Measurements from ENCODE around the gene DYRK4. TPM values are rescaled to one million over a fixed set of nuclear protein-coding genes. Genes with fewer than 3 reads are reported as not detected.

Gene DYRK4
- total RNA-seq, 1 experiment from 2014 or later: 8.8 TPM

DNA sequence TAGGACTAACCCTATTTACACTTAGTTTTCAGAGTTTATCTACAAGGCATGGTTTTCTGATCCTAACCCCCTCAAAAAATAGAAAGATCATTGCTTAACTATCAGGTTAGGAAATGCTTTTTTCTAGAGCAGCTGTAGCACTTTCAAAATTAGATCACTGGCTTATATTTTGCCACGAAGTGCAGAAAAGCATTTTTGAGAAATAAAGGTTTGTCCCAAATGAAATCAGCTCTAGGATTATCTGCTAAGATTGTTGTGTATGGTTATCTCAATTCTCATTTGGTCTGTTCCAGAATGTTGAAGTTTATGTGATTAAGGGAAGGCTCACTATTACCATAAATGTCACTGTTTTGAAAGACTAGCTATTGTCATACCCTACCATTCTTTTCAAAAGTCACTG lies 9.8 kb upstream of the DYRK4 start (continued):
- TF ChIP-seq, protein P1, sequence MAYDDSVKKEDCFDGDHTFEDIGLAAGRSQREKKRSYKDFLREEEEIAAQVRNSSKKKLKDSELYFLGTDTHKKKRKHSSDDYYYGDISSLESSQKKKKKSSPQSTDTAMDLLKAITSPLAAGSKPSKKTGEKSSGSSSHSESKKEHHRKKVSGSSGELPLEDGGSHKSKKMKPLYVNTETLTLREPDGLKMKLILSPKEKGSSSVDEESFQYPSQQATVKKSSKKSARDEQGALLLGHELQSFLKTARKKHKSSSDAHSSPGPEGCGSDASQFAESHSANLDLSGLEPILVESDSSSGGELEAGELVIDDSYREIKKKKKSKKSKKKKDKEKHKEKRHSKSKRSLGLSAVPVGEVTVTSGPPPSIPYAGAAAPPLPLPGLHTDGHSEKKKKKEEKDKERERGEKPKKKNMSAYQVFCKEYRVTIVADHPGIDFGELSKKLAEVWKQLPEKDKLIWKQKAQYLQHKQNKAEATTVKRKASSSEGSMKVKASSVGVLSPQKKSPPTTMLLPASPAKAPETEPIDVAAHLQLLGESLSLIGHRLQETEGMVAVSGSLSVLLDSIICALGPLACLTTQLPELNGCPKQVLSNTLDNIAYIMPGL (CRISPR knock-in tag; IDR thresholded peaks at IDR 0.05): no peak

- TF ChIP-seq ZBTB21 (CRISPR knock-in tag; IDR thresholded peaks at IDR 0.05; ENCODE audit: borderline replicate concordance) (no peak), RORB (CRISPR knock-in tag; IDR thresholded peaks at IDR 0.05) (no peak), RELA (CRISPR knock-in tag; IDR thresholded peaks at IDR 0.05; ENCODE audit: borderline replicate concordance) (no peak), GABPB1 (CRISPR knock-in tag; IDR thresholded peaks at IDR 0.05) (no peak), SP1 (CRISPR knock-in tag; conservative IDR thresholded peaks at IDR 0.05) (no peak), E2F1 (CRISPR knock-in tag; IDR thresholded peaks at IDR 0.05) (no peak), ZNF423 (CRISPR knock-in tag; IDR thresholded peaks at IDR 0.05) (no peak), ZMAT4 (CRISPR knock-in tag; IDR thresholded peaks at IDR 0.05) (no peak), IRF1 (CRISPR knock-in tag; IDR thresholded peaks at IDR 0.05) (no peak), SMAD3 (CRISPR knock-in tag; IDR thresholded peaks at IDR 0.05; ENCODE audit: borderline replicate concordance) (no peak), KAT7 (CRISPR knock-in tag; IDR thresholded peaks at IDR 0.05; ENCODE audit: borderline replicate concordance) (no peak), FOXP4 (CRISPR knock-in tag; IDR thresholded peaks at IDR 0.05) (no peak), CREB1 (CRISPR knock-in tag; IDR thresholded peaks at IDR 0.05) (no peak), GRHL2 (CRISPR knock-in tag; IDR thresholded peaks at IDR 0.05; ENCODE audit: insufficient replicate concordance, severe bottlenecking) (no peak), NR3C1 (CRISPR knock-in tag; conservative IDR thresholded peaks at IDR 0.05; ENCODE audit: low read depth) (no peak), ZNF138 (CRISPR knock-in tag; conservative IDR thresholded peaks at IDR 0.05) (no peak), CREM (CRISPR knock-in tag; IDR thresholded peaks at IDR 0.05) (no peak), PRRX2 (CRISPR knock-in tag; IDR thresholded peaks at IDR 0.05) (no peak)
- no peak overlapping the region for H3K27ac Mint-ChIP-seq
- no peak for DNase-seq (ENCODE audit: low spot score)
- no peak overlapping the region for H3K4me3 Mint-ChIP-seq
- CTCF ChIA-PET: no interaction called here
- no peaks in the 10 kb centered on the region for H3K9me3 Mint-ChIP-seq
- H3K36me3 Mint-ChIP-seq: peaks cover 30% of the 10 kb centered on the region
- peaks cover 7% of the 10 kb centered on the region for H3K4me1 Mint-ChIP-seq
- ATAC-seq: no peak
- POLR2A ChIA-PET: no interaction called here
- H3K27me3 Mint-ChIP-seq (ENCODE audit: low read depth): no peaks in the 10 kb centered on the region
These were observed 8.1 kb upstream of the DYRK4 start for GRCh38 chr12:4553943-4554342.

GRCh38 chr12:4555804-4556203 lies 6.2 kb upstream of the DYRK4 start:
- DNase-seq (ENCODE audit: low spot score) (no peak), ATAC-seq (no peak)
- no peaks in the 10 kb centered on the region for H3K4me1 Mint-ChIP-seq
- ChIA-PET POLR2A (no interaction called here), CTCF (no interaction called here)
- H3K27me3 Mint-ChIP-seq (ENCODE audit: low read depth): no peaks in the 10 kb centered on the region
- peaks cover 18% of the 10 kb centered on the region for H3K36me3 Mint-ChIP-seq
- no peaks in the 10 kb centered on the region for H3K9me3 Mint-ChIP-seq
- H3K4me3 Mint-ChIP-seq: no peak overlapping the region
- no peak overlapping the region for H3K27ac Mint-ChIP-seq
- TF ChIP-seq CREB1 (CRISPR knock-in tag; IDR thresholded peaks at IDR 0.05): no peak
- no peak for TF ChIP-seq PRDM15 (CRISPR knock-in tag; IDR thresholded peaks at IDR 0.05)
- no peak for TF ChIP-seq MYBL2 (CRISPR knock-in tag; IDR thresholded peaks at IDR 0.05)
- TF ChIP-seq JAZF1 (CRISPR knock-in tag; IDR thresholded peaks at IDR 0.05): no peak
- TF ChIP-seq, protein P2, sequence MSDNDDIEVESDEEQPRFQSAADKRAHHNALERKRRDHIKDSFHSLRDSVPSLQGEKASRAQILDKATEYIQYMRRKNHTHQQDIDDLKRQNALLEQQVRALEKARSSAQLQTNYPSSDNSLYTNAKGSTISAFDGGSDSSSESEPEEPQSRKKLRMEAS (CRISPR knock-in tag; IDR thresholded peaks at IDR 0.05): no peak
- no peak for TF ChIP-seq CBFB (CRISPR knock-in tag; IDR thresholded peaks at IDR 0.05; ENCODE audit: low read depth)
- no peak for TF ChIP-seq KAT7 (CRISPR knock-in tag; IDR thresholded peaks at IDR 0.05; ENCODE audit: borderline replicate concordance)
- TF ChIP-seq JUN (CRISPR knock-in tag; IDR thresholded peaks at IDR 0.05): no peak
